T47D (cell line): ENCODE results near the gene VIPR2.
"Not testable (repeated sequence)": the region's sequence is repeated elsewhere in the genome, so short reads cannot be mapped to it uniquely, and the experiment has no call there.

ENCODE experiments used
- DNase-seq, 2 experiments: peaks; one replicate each; pipeline versions ENCODE4 v3.0.0 to v3.0.0-alpha.2; 2011 to 2012; ENCODE audit warnings: low read depth in 1 of 2, low spot score in 1 of 2
- JUND ChIP-seq: IDR thresholded peaks from 2 replicates; pipeline ENCODE4 v1.6.1; 2012; ENCODE audit warnings: low read depth
- in situ Hi-C: cut with HindIII; loops from 2 replicates; pipeline ENCODE4 v1.10.0; 2016; ENCODE audit warnings: low sequenced_read_pairs, low pct_unique_long_range_greater_than_20kb

The VIPR2 gene

DNA sequence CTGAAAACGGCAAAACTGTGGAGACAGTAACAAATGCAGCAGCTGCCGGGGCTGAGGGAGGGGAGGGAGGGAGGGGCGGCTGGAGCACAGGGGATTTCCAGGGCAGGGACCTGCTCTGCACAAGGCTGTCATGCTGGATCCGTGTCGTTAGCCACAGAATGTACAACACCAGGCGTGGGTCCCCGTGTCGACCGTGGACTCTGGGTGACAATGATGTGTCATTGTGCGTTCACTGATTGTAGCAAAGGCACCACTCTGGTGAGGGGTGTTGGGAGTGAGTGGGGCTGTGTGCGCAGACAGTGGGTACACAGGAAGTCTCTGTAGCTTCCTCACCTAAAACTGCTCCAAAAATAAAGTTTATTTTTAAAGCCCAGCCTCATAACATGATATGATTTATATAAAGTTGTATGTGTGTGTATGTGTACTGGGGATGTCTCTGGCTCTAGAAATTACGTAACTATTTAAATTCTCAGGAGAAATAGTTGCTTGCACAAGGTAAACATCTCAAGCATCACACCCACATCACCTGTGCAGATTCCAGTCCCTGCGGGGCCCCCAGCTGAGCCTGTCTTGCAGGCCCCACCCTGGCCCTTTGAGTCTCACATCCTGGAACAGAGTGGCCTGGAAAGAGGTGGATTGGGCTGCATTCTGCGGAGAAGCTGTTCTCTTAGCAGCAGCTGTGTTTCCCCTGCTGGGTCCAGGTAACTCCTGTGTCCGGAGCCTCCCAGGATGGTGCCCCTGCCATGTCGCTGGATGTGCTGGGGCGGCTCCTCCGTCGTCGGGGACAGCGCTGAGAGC, 152.6 kb downstream of the VIPR2 start:
- in situ Hi-C loops: no loop called here
- no peak for TF ChIP-seq JUND
- DNase-seq: no peak

- TF ChIP-seq JUND: no peak
- in situ Hi-C loops: no loop called here
- no peak for DNase-seq
Measured at GRCh38 chr7:158988996-158989395, 155.7 kb downstream of the VIPR2 start.

DNA sequence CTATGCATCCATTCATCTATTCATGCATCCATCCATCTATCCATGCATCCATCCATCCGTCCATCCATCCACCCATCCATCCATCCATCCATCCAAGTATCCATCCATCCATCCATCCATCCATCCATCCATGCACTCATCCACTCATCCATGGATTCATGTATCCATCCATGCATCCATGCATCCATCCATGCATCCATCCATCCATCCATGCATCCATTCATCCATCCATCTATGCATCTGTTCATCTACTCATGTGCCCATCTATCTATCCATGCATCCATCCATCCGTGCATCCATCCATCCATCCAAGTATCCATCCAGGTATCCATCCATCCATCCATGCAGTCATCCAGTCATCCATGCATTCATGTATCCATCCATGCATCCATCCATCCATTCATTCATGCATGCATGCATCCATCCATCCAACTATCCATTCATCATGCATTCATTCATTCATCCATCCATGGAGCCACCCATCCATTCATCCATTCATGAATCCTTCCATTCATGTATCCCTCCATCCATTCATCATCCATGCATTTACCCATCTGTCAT, 156.3 kb downstream of the VIPR2 start:
- DNase-seq: no peak
- in situ Hi-C loops: no loop called here
- TF ChIP-seq JUND: no peak

GRCh38 chr7:158987691-158988090, 157.0 kb downstream of the VIPR2 start:
- in situ Hi-C loops: no loop called here
- no peak for DNase-seq
- TF ChIP-seq JUND: no peak

DNA sequence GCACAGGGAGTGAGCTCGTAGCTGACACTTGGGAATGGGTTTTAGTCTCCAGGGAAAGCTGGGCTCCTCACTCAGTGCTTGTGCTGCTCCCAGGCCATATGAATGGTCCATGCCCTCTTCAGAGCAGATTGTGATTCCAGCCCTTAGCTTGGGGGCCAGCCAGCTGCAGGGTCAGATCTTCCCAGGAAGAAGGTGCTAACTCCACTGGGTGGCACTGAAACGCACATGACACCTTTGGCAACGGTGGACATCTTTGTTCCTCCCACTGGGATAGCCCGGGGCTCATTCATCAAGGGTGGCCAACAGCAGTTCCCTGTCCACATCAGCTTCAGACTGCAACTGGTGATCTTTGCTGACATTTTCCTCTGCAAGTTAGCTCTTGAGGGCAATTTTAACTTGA, 159.1 kb downstream of the VIPR2 start:
- in situ Hi-C loops: no loop called here
- DNase-seq: no peak
- no peak for TF ChIP-seq JUND

DNA sequence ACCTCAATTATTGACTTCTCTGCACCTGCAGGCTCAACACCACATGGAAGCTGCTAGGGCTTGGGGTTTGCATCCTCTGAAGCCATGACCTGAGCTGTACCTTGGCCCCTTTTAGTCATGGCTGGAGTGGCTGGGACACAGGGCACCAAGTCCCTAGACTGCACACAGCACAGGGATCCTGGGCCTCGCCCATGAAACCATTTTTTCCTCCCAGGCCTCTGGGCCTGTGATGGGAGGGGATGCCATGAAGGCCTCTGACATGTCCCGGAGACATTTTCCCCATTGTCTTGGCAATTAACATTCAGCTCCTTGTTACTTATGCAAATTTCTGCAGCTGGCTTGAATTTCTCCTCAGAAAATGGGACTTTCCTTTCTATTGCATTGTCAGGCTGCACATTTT, 160.7 kb downstream of the VIPR2 start:
- DNase-seq, in situ Hi-C loops: not testable (repeated sequence)

DNA sequence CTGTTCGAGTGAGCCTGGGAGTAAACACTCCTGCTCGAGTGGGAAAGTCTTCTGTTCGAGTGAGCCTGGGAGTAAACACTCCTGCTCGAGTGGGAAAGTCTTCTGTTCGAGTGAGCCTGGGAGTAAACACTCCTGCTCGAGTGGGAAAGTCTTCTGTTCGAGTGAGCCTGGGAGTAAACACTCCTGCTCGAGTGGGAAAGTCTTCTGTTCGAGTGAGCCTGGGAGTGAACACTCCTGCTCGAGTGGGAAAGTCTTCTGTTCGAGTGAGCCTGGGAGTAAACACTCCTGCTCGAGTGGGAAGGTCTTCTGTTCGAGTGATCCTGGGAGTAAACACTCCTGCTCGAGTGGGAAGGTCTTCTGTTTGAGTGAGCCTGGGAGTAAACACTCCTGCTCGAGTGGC, 162.6 kb downstream of the VIPR2 start:
- in situ Hi-C loops, DNase-seq: not testable (repeated sequence)

GRCh38 chr7:158979635-158980351, 164.9 kb downstream of the VIPR2 start:
- DNase-seq: no peak
- in situ Hi-C loops: no loop called here
- no peak for TF ChIP-seq JUND

DNA sequence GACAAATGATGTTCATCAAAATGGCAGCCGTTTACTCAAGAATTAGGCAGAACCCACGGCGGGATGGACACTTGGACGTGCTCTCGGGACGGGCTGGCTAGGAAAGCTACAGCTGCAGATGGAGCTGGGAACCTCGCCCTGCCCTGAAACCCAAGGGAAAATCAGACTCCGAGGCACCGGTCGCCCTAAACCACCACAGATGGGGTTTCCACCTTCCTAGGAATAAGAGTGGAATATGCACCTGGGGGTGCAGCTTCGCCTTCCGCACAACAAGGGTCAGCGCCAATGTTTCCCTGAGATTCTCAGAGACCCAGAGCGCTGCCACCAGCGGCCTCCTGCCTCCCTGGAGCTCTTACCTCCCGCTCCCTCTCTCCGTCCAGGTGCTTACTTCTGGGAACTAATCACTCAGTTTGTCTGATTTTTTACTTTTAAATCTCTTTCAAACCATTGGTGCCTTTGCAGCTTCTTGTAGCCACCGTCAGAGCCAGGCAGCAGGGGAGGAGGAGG, 165.6 kb downstream of the VIPR2 start:
- in situ Hi-C loops: no loop called here

More for the DNA sequence above, 165.6 kb downstream of the VIPR2 start:
- no peak for TF ChIP-seq JUND
- no peak for DNase-seq
